WTC11 (cell line): Measurements from ENCODE around the gene PLD2. TPM values are rescaled to one million over a fixed set of nuclear protein-coding genes. Genes with fewer than 3 reads are reported as not detected.

Experiments used
- ATAC-seq: fragments of 200-7000 bp; cut with Tn5 transposase; 2 replicates; pipeline ENCODE4 v1.10.0; 2021; ENCODE audit warnings: mild to moderate bottlenecking, moderate library complexity
- CTCF ChIA-PET: fragments of 300-600 bp; sonication (Branson Sonifier 250); formaldehyde crosslinking; loops from one replicate; lab custom pipeline; 2021; ENCODE audit warnings: antibody characterized with exemption; lab: Charles Lee
- POLR2A ChIA-PET: fragments of 350-600 bp; sonication (Branson Sonifier 250); formaldehyde crosslinking; loops from one replicate; lab custom pipeline; 2021; ENCODE audit warnings: antibody characterized with exemption; lab: Charles Lee
- DNase-seq: peaks from one replicate; pipeline ENCODE4 v3.0.0; 2021; ENCODE audit warnings: low spot score
- H3K27ac Mint-ChIP-seq: 2 replicates; pipeline ENCODE4 v1.8.0; 2021; ENCODE audit warnings: mixed read lengths
- H3K27me3 Mint-ChIP-seq: 2 replicates; pipeline ENCODE4 v1.8.0; 2021; ENCODE audit warnings: low read depth, mild to moderate bottlenecking, moderate library complexity, mixed read lengths
- H3K36me3 Mint-ChIP-seq: 2 replicates; pipeline ENCODE4 v1.8.0; 2021; ENCODE audit warnings: mixed read lengths
- H3K4me1 Mint-ChIP-seq: 2 replicates; pipeline ENCODE4 v1.8.0; 2022; ENCODE audit warnings: mixed read lengths
- H3K4me3 Mint-ChIP-seq: 2 replicates; pipeline ENCODE4 v1.8.0; 2021; ENCODE audit warnings: mild to moderate bottlenecking, moderate library complexity, mixed read lengths
- H3K9me3 Mint-ChIP-seq: 2 replicates; pipeline ENCODE4 v1.8.0; 2021; ENCODE audit warnings: mixed read lengths
- ESRRA ChIP-seq: sonication (generic); formaldehyde crosslinking; IDR thresholded peaks from 2 replicates; pipeline ENCODE4 v1.8.1; 2022; ENCODE audit warnings: mild to moderate bottlenecking, missing genetic modification reagents, borderline replicate concordance
- ETV6 ChIP-seq: sonication (generic); formaldehyde crosslinking; IDR thresholded peaks from 2 replicates; pipeline ENCODE4 v1.8.1; 2022; ENCODE audit warnings: mild to moderate bottlenecking, missing genetic modification reagents
- GABPB1 ChIP-seq: sonication (generic); formaldehyde crosslinking; IDR thresholded peaks from 2 replicates; pipeline ENCODE4 v1.8.1; 2023; ENCODE audit warnings: mild to moderate bottlenecking, missing genetic modification reagents
- GRHL2 ChIP-seq: fragments of 250-450 bp; sonication (Bioruptor Pico); IDR thresholded peaks from 2 replicates; pipeline ENCODE4 v1.8.0; 2022; ENCODE audit warnings: mild to moderate bottlenecking, moderate library complexity; ENCODE audit not compliant: insufficient replicate concordance, severe bottlenecking
- JAZF1 ChIP-seq: fragments of 250-450 bp; sonication (Bioruptor Pico); IDR thresholded peaks from 2 replicates; pipeline ENCODE4 v1.9.0; 2021; ENCODE audit warnings: moderate library complexity, mild to moderate bottlenecking, inconsistent platforms
- MYBL2 ChIP-seq: sonication (generic); formaldehyde crosslinking; IDR thresholded peaks from 2 replicates; pipeline ENCODE4 v1.8.1; 2023; ENCODE audit warnings: mild to moderate bottlenecking, moderate library complexity, missing genetic modification reagents
- NFE2L1 ChIP-seq: sonication (generic); formaldehyde crosslinking; IDR thresholded peaks from 2 replicates; pipeline ENCODE4 v1.8.1; 2023; ENCODE audit warnings: missing genetic modification reagents
- NR1H2 ChIP-seq: sonication (generic); formaldehyde crosslinking; IDR thresholded peaks from 2 replicates; pipeline ENCODE4 v1.9.0; 2021; ENCODE audit warnings: mild to moderate bottlenecking, moderate library complexity, missing genetic modification reagents
- NR2C2 ChIP-seq: sonication (generic); formaldehyde crosslinking; IDR thresholded peaks from 2 replicates; pipeline ENCODE4 v1.8.0; 2022; ENCODE audit warnings: mild to moderate bottlenecking, missing genetic modification reagents
- PRRX2 ChIP-seq: fragments of 250-450 bp; sonication (Bioruptor Pico); IDR thresholded peaks from 2 replicates; pipeline ENCODE4 v1.8.0; 2021; ENCODE audit warnings: mild to moderate bottlenecking
- SP1 ChIP-seq: sonication (generic); formaldehyde crosslinking; conservative IDR thresholded peaks from 2 replicates; pipeline ENCODE4 v1.8.1; 2022; ENCODE audit warnings: missing genetic modification reagents
- TP53 ChIP-seq: sonication (generic); formaldehyde crosslinking; IDR thresholded peaks from 2 replicates; pipeline ENCODE4 v1.8.1; 2023; ENCODE audit warnings: mild to moderate bottlenecking, missing genetic modification reagents
- ZNF138 ChIP-seq: sonication (generic); formaldehyde crosslinking; conservative IDR thresholded peaks from 2 replicates; pipeline ENCODE4 v1.8.1; 2022; ENCODE audit warnings: mild to moderate bottlenecking, moderate library complexity, missing genetic modification reagents
- ZNF423 ChIP-seq: fragments of 250-450 bp; sonication (Bioruptor Pico); IDR thresholded peaks from 2 replicates; pipeline ENCODE4 v2.1.2; 2022; ENCODE audit warnings: mild to moderate bottlenecking, moderate library complexity
- total RNA-seq: library from RNA; stranded (reverse); gene quantifications from 3 replicates; pipeline ENCODE4 v1.2.3, GENCODE V29; 2021
- TF ChIP-seq, protein P1 (sequence below): sonication (generic); formaldehyde crosslinking; IDR thresholded peaks from 2 replicates; pipeline ENCODE4 v1.8.1; 2023; ENCODE audit warnings: mild to moderate bottlenecking, missing genetic modification reagents, borderline replicate concordance
- TF ChIP-seq, protein P2 (sequence below): sonication (generic); formaldehyde crosslinking; IDR thresholded peaks from 2 replicates; pipeline ENCODE4 v1.8.1; 2022; ENCODE audit warnings: mild to moderate bottlenecking, missing genetic modification reagents, moderate library complexity, borderline replicate concordance
- TF ChIP-seq, protein P3 (sequence below): sonication (generic); formaldehyde crosslinking; conservative IDR thresholded peaks from 2 replicates; pipeline ENCODE4 v1.8.1; 2022; ENCODE audit warnings: mild to moderate bottlenecking, missing genetic modification reagents
- TF ChIP-seq, protein P4 (sequence below): sonication (generic); formaldehyde crosslinking; IDR thresholded peaks from 2 replicates; pipeline ENCODE4 v1.8.1; 2023; ENCODE audit warnings: mild to moderate bottlenecking, missing genetic modification reagents, moderate library complexity
- TF ChIP-seq, protein P5 (sequence below): fragments of 250-450 bp; sonication (Bioruptor Pico); IDR thresholded peaks from 2 replicates; pipeline ENCODE4 v1.9.0; 2021; ENCODE audit warnings: moderate library complexity, mild to moderate bottlenecking, inconsistent platforms, borderline replicate concordance
- TF ChIP-seq, protein P6 (sequence below): fragments of 200-600 bp; IDR thresholded peaks from 2 replicates; pipeline ENCODE4 v1.8.0; 2022; ENCODE audit warnings: antibody characterized with exemption
- TF ChIP-seq, protein P7 (sequence below): sonication (generic); formaldehyde crosslinking; IDR thresholded peaks from 2 replicates; pipeline ENCODE4 v1.8.0; 2022; ENCODE audit warnings: mild to moderate bottlenecking, missing genetic modification reagents

PLD2 gene
- total RNA-seq, 1 experiment from 2014 or later, result 64.9 TPM

DNA sequence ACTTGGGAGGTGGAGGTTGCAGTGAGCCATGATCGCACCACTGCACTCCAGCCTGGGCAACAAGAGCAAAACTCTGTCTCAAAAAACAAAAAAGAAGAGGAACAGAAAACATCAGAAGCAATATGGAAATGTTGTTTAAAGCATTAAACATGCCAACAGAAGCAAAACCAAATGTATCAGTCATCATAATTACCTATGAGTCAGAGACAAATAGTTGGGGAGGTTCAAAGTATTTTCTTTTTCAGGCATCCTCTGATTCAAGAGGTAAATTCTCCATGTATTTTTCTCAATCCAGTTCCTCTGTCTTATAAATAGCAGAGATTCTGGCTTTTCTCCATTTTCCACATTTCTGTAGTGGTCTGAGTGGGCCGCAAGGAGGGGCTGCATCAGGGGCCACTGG is 37.3 kb upstream of the PLD2 start:
- Mint-ChIP-seq H3K27ac (no peak overlapping the region), H3K4me3 (no peak overlapping the region), H3K4me1 (no peaks in the 10 kb centered on the region), H3K27me3 (peaks cover 4% of the 10 kb centered on the region; the same call in 1 of the 2 replicates), H3K9me3 (no peaks in the 10 kb centered on the region), H3K36me3 (no peaks in the 10 kb centered on the region)
- TF ChIP-seq MYBL2 (CRISPR knock-in tag), result no peak
- TF ChIP-seq, protein P1, sequence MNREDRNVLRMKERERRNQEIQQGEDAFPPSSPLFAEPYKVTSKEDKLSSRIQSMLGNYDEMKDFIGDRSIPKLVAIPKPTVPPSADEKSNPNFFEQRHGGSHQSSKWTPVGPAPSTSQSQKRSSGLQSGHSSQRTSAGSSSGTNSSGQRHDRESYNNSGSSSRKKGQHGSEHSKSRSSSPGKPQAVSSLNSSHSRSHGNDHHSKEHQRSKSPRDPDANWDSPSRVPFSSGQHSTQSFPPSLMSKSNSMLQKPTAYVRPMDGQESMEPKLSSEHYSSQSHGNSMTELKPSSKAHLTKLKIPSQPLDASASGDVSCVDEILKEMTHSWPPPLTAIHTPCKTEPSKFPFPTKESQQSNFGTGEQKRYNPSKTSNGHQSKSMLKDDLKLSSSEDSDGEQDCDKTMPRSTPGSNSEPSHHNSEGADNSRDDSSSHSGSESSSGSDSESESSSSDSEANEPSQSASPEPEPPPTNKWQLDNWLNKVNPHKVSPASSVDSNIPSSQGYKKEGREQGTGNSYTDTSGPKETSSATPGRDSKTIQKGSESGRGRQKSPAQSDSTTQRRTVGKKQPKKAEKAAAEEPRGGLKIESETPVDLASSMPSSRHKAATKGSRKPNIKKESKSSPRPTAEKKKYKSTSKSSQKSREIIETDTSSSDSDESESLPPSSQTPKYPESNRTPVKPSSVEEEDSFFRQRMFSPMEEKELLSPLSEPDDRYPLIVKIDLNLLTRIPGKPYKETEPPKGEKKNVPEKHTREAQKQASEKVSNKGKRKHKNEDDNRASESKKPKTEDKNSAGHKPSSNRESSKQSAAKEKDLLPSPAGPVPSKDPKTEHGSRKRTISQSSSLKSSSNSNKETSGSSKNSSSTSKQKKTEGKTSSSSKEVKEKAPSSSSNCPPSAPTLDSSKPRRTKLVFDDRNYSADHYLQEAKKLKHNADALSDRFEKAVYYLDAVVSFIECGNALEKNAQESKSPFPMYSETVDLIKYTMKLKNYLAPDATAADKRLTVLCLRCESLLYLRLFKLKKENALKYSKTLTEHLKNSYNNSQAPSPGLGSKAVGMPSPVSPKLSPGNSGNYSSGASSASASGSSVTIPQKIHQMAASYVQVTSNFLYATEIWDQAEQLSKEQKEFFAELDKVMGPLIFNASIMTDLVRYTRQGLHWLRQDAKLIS, result no peak
- TF ChIP-seq ZNF423 (CRISPR knock-in tag), result no peak
- DNase-seq (no peak), ATAC-seq (no peak)
- POLR2A ChIA-PET, result no interaction called here
- CTCF ChIA-PET, result interaction anchor here (0.7 kb wide), 1 partner anchor 12 kb away, joined by 3 read pairs; no protein-coding TSS in a partner anchor

DNA sequence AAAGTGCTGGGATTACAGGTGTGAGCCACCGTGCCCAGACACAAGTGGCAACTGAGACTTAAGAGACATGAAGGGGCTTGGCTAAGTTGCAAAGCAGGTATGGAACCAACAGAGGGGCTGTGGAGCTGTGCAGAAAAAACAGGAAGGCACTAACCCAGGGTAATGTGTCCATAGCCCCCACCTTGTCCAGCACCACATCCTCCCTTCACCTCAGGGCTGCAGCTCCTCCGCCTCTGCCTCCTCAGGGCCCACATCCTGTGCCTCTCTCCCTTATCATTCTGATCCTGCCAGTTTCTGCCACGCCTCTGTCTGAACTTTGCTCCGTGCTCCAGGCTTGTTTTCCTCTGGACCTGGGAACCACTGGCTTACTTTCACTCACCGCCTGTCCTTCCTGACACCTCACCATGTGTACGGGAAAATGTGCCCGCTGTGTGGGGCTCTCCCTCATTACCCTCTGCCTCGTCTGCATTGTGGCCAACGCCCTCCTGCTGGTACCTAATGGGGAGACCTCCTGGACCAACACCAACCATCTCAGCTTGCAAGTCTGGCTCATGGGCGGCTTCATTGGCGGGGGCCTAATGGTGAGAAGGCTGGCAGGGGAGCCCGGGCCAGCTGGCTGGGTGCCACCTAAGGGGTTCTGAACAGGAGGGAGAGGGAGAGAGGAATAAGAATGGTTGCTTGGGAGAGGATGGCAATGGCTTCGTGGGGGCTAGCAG is 35.3 kb upstream of the PLD2 start, which contains the start of gene TM4SF5:
Gene TM4SF5, plus strand, starts transcription at position 368 of the 716 bp plus-strand sequence. Its CDS starts 37 bp downstream, at position 405.
- ATAC-seq (no peak), DNase-seq (no peak)
- H3K27ac Mint-ChIP-seq, result no peak within 1 kb of the TSS
- ChIA-PET CTCF (interaction anchor here (3.0 kb wide), 1 partner anchor 39 kb away, joined by 9 read pairs; the partner anchor contains the start of gene MED11), POLR2A (no interaction called here)
- no peaks in the 10 kb centered on the region for H3K9me3 Mint-ChIP-seq
- TF ChIP-seq NR1H2 (CRISPR knock-in tag) (no peak), GABPB1 (CRISPR knock-in tag) (peak; percentile 55), NFE2L1 (CRISPR knock-in tag) (no peak), GRHL2 (CRISPR knock-in tag) (no peak), ZNF138 (CRISPR knock-in tag) (no peak), ESRRA (CRISPR knock-in tag) (no peak)
- TF ChIP-seq, protein P2, sequence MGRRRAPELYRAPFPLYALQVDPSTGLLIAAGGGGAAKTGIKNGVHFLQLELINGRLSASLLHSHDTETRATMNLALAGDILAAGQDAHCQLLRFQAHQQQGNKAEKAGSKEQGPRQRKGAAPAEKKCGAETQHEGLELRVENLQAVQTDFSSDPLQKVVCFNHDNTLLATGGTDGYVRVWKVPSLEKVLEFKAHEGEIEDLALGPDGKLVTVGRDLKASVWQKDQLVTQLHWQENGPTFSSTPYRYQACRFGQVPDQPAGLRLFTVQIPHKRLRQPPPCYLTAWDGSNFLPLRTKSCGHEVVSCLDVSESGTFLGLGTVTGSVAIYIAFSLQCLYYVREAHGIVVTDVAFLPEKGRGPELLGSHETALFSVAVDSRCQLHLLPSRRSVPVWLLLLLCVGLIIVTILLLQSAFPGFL (CRISPR knock-in tag), result no peak
- H3K4me1 Mint-ChIP-seq, result no peaks in the 10 kb centered on the region
- H3K36me3 Mint-ChIP-seq, result no peaks in the 10 kb centered on the region
- no peak within 1 kb of the TSS for H3K4me3 Mint-ChIP-seq
- H3K27me3 Mint-ChIP-seq, result peaks cover 4% of the 10 kb centered on the region; the same call in 1 of the 2 replicates

DNA sequence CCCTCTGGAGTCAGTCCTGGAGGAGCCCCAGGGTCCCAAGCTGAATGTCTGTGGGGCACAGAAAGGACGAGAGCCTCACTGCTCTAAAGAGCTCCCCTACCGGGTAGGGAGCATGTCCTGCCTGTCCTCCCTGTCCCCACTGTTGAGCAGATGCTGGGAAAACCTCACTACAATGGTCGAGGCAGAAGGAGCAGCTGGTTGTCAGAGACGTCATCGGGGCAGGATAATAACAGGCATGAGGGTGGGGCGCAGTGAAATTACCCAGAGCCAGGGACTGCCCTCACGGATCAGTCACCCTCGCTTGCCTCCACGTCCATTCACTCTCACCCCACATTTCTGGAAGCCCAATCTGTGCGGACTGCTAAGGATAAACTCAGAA is 34.7 kb upstream of the PLD2 start:
- CTCF ChIA-PET, result interaction anchor here (3.0 kb wide), 1 partner anchor 40 kb away, joined by 9 read pairs; the partner anchor contains the start of gene MED11
- no peaks in the 10 kb centered on the region for H3K9me3 Mint-ChIP-seq
- POLR2A ChIA-PET, result no interaction called here
- no peak overlapping the region for H3K4me3 Mint-ChIP-seq
- peaks cover 4% of the 10 kb centered on the region; the same call in 1 of the 2 replicates for H3K27me3 Mint-ChIP-seq
- H3K27ac Mint-ChIP-seq, result no peak overlapping the region
- no peaks in the 10 kb centered on the region for H3K4me1 Mint-ChIP-seq
- ATAC-seq, result no peak
- DNase-seq, result no peak
- no peaks in the 10 kb centered on the region for H3K36me3 Mint-ChIP-seq
- TF ChIP-seq PRRX2 (no peak), JAZF1 (CRISPR knock-in tag) (no peak), NR2C2 (CRISPR knock-in tag) (no peak), SP1 (CRISPR knock-in tag) (no peak), GRHL2 (CRISPR knock-in tag) (no peak), ETV6 (no peak), TP53 (CRISPR knock-in tag) (no peak), MYBL2 (CRISPR knock-in tag) (no peak)
- TF ChIP-seq, protein P3, sequence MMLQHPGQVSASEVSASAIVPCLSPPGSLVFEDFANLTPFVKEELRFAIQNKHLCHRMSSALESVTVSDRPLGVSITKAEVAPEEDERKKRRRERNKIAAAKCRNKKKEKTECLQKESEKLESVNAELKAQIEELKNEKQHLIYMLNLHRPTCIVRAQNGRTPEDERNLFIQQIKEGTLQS (CRISPR knock-in tag), result no peak
- TF ChIP-seq, protein P4, sequence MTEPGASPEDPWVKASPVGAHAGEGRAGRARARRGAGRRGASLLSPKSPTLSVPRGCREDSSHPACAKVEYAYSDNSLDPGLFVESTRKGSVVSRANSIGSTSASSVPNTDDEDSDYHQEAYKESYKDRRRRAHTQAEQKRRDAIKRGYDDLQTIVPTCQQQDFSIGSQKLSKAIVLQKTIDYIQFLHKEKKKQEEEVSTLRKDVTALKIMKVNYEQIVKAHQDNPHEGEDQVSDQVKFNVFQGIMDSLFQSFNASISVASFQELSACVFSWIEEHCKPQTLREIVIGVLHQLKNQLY (CRISPR knock-in tag), result no peak
- TF ChIP-seq, protein P5, sequence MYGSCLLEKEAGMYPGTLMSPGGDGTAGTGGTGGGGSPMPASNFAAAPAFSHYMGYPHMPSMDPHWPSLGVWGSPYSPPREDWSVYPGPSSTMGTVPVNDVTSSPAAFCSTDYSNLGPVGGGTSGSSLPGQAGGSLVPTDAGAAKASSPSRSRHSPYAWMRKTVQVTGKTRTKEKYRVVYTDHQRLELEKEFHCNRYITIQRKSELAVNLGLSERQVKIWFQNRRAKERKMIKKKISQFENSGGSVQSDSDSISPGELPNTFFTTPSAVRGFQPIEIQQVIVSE (CRISPR knock-in tag), result no peak
- TF ChIP-seq, protein P6, sequence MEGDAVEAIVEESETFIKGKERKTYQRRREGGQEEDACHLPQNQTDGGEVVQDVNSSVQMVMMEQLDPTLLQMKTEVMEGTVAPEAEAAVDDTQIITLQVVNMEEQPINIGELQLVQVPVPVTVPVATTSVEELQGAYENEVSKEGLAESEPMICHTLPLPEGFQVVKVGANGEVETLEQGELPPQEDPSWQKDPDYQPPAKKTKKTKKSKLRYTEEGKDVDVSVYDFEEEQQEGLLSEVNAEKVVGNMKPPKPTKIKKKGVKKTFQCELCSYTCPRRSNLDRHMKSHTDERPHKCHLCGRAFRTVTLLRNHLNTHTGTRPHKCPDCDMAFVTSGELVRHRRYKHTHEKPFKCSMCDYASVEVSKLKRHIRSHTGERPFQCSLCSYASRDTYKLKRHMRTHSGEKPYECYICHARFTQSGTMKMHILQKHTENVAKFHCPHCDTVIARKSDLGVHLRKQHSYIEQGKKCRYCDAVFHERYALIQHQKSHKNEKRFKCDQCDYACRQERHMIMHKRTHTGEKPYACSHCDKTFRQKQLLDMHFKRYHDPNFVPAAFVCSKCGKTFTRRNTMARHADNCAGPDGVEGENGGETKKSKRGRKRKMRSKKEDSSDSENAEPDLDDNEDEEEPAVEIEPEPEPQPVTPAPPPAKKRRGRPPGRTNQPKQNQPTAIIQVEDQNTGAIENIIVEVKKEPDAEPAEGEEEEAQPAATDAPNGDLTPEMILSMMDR, result no peak
- TF ChIP-seq, protein P7, sequence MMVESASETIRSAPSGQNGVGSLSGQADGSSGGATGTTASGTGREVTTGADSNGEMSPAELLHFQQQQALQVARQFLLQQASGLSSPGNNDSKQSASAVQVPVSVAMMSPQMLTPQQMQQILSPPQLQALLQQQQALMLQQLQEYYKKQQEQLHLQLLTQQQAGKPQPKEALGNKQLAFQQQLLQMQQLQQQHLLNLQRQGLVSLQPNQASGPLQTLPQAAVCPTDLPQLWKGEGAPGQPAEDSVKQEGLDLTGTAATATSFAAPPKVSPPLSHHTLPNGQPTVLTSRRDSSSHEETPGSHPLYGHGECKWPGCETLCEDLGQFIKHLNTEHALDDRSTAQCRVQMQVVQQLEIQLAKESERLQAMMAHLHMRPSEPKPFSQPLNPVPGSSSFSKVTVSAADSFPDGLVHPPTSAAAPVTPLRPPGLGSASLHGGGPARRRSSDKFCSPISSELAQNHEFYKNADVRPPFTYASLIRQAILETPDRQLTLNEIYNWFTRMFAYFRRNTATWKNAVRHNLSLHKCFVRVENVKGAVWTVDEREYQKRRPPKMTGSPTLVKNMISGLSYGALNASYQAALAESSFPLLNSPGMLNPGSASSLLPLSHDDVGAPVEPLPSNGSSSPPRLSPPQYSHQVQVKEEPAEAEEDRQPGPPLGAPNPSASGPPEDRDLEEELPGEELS, result no peak
